ENCODE results near the gene PNPLA6. TPM values are rescaled to one million over a fixed set of nuclear protein-coding genes. Genes with fewer than 3 reads are reported as not detected.

Gene PNPLA6
- 100 to 1,000 TPM; 166 to 173 TPM for total RNA-seq

GRCh38 chr19:7535047-7535997, at the start of gene PNPLA6:
Gene PNPLA6, plus strand, starts transcription at chr19:7535717. Its CDS starts 72 bp downstream, at chr19:7535789.
- Mint-ChIP-seq H3K27me3 (ENCODE audit: low read depth) (no peaks in the 10 kb centered on the region), H3K4me1 (ENCODE audit: low read depth) (peaks cover 28% of the 10 kb centered on the region), H3K36me3 (ENCODE audit: low read depth) (peaks cover 29% of the 10 kb centered on the region), H3K9me3 (ENCODE audit: insufficient read depth) (no peaks in the 10 kb centered on the region), H3K4me3 (peak within 1 kb of the TSS; percentile 95), H3K27ac (peak within 1 kb of the TSS; percentile 90)
- ChIA-PET POLR2A (interaction anchor here (0.7 to 1.9 kb wide), 2 partner anchors 13 to 33 kb away, joined by 3 to 19 read pairs; partner anchors contain the start of gene MCOLN1), CTCF (interaction anchor here (0.7 to 1.3 kb wide), 6 partner anchors 9 to 334 kb away, joined by 3 to 9 read pairs (median 3); partner anchors contain the start of gene MCOLN1)
- ATAC-seq (peak; percentile 86), DNase-seq (peak; percentile 95)

- no peaks in the 10 kb centered on the region for H3K9me3 Mint-ChIP-seq (ENCODE audit: insufficient read depth)
- no peak for ATAC-seq
- peaks cover 16% of the 10 kb centered on the region for H3K4me1 Mint-ChIP-seq (ENCODE audit: low read depth)
- no peaks in the 10 kb centered on the region for H3K27me3 Mint-ChIP-seq (ENCODE audit: low read depth)
- no peak for DNase-seq
- H3K4me3 Mint-ChIP-seq, result no peak overlapping the region
- ChIA-PET CTCF (interaction anchor here (1.2 kb wide), 1 partner anchor 10 kb away, joined by 4 read pairs; a partner anchor contains a TSS), POLR2A (no interaction called here)
- H3K36me3 Mint-ChIP-seq (ENCODE audit: low read depth), result no peaks in the 10 kb centered on the region
- H3K27ac Mint-ChIP-seq, result no peak overlapping the region
Measured at GRCh38 chr19:7486923-7487322, 48.6 kb upstream of the PNPLA6 start.

- POLR2A ChIA-PET, result no interaction called here
- H3K9me3 Mint-ChIP-seq (ENCODE audit: insufficient read depth), result no peaks in the 10 kb centered on the region
- peak within 1 kb of the TSS; percentile 76 for H3K4me3 Mint-ChIP-seq
- ATAC-seq (peak; percentile 88), DNase-seq (peak; percentile 91)
- CTCF ChIA-PET, result no interaction called here
- peak within 1 kb of the TSS; percentile 82 for H3K27ac Mint-ChIP-seq
- H3K4me1 Mint-ChIP-seq (ENCODE audit: low read depth), result peaks cover 24% of the 10 kb centered on the region
- no peaks in the 10 kb centered on the region for H3K36me3 Mint-ChIP-seq (ENCODE audit: low read depth)
- H3K27me3 Mint-ChIP-seq (ENCODE audit: low read depth), result no peaks in the 10 kb centered on the region
Measured at GRCh38 chr19:7488736-7489353, 46.7 kb upstream of the PNPLA6 start, which contains the start of gene PEX11G. Gene PEX11G, minus strand, starts transcription at chr19:7489035. Its CDS starts 25 bp downstream, at chr19:7489010.

GRCh38 chr19:7489609-7490044, 45.9 kb upstream of the PNPLA6 start:
- no peaks in the 10 kb centered on the region for H3K36me3 Mint-ChIP-seq (ENCODE audit: low read depth)
- ChIA-PET POLR2A (no interaction called here), CTCF (interaction anchor here (0.6 kb wide), 1 partner anchor 160 kb away, joined by 4 read pairs; no protein-coding TSS in a partner anchor)
- ATAC-seq (no peak), DNase-seq (no peak)
- no peaks in the 10 kb centered on the region for H3K9me3 Mint-ChIP-seq (ENCODE audit: insufficient read depth)
- H3K27ac Mint-ChIP-seq, result no peak overlapping the region
- H3K4me3 Mint-ChIP-seq, result peak overlapping the region; percentile 76
- H3K27me3 Mint-ChIP-seq (ENCODE audit: low read depth), result no peaks in the 10 kb centered on the region
- peaks cover 24% of the 10 kb centered on the region for H3K4me1 Mint-ChIP-seq (ENCODE audit: low read depth)

- peak; percentile 24 for ATAC-seq
- Mint-ChIP-seq H3K36me3 (ENCODE audit: low read depth) (no peaks in the 10 kb centered on the region), H3K27ac (peak overlapping the region; percentile 68), H3K27me3 (ENCODE audit: low read depth) (peaks cover 2% of the 10 kb centered on the region), H3K4me3 (no peak overlapping the region), H3K4me1 (ENCODE audit: low read depth) (peaks cover 24% of the 10 kb centered on the region), H3K9me3 (ENCODE audit: insufficient read depth) (no peaks in the 10 kb centered on the region)
- peak; percentile 66 for DNase-seq
- CTCF ChIA-PET, result no interaction called here
- POLR2A ChIA-PET, result no interaction called here
Measured at GRCh38 chr19:7492142-7492541, 43.4 kb upstream of the PNPLA6 start.

- DNase-seq, result no peak
- POLR2A ChIA-PET, result no interaction called here
- Mint-ChIP-seq H3K4me1 (ENCODE audit: low read depth) (peaks cover 24% of the 10 kb centered on the region), H3K4me3 (no peak overlapping the region), H3K9me3 (ENCODE audit: insufficient read depth) (no peaks in the 10 kb centered on the region), H3K27me3 (ENCODE audit: low read depth) (peaks cover 2% of the 10 kb centered on the region), H3K27ac (peak overlapping the region; percentile 15), H3K36me3 (ENCODE audit: low read depth) (no peaks in the 10 kb centered on the region)
- ATAC-seq, result no peak
- CTCF ChIA-PET, result no interaction called here
Measured at GRCh38 chr19:7492558-7492957, 43.0 kb upstream of the PNPLA6 start.

- H3K9me3 Mint-ChIP-seq (ENCODE audit: insufficient read depth), result no peaks in the 10 kb centered on the region
- no peak overlapping the region for H3K4me3 Mint-ChIP-seq
- H3K27me3 Mint-ChIP-seq (ENCODE audit: low read depth), result peaks cover 7% of the 10 kb centered on the region
- no peak overlapping the region for H3K27ac Mint-ChIP-seq
- ChIA-PET CTCF (no interaction called here), POLR2A (interaction anchor here (0.8 kb wide), 1 partner anchor 27 kb away, joined by 3 read pairs; no protein-coding TSS in a partner anchor)
- no peak for ATAC-seq
- no peak for DNase-seq
- H3K4me1 Mint-ChIP-seq (ENCODE audit: low read depth), result peaks cover 16% of the 10 kb centered on the region
- H3K36me3 Mint-ChIP-seq (ENCODE audit: low read depth), result no peaks in the 10 kb centered on the region
Measured at GRCh38 chr19:7494416-7495098, 41.0 kb upstream of the PNPLA6 start.

- CTCF ChIA-PET, result interaction anchor here (0.8 to 1.3 kb wide), 9 partner anchors 8 to 1169 kb away, joined by 3 to 4 read pairs (median 4); partner anchors contain the start of genes MCOLN1, TRAPPC5 and ZNF358
- H3K36me3 Mint-ChIP-seq (ENCODE audit: low read depth), result no peaks in the 10 kb centered on the region
- POLR2A ChIA-PET, result interaction anchor here (0.6 to 0.7 kb wide), 2 partner anchors 25 to 432 kb away, joined by 3 to 5 read pairs; partner anchors contain the start of gene MCOLN1
Measured at GRCh38 chr19:7497292-7497691, 38.2 kb upstream of the PNPLA6 start.

GRCh38 chr19:7500811-7501450, 34.6 kb upstream of the PNPLA6 start:
- CTCF ChIA-PET, result no interaction called here

More at GRCh38 chr19:7497292-7497691, 38.2 kb upstream of the PNPLA6 start:
- peak; percentile 61 for ATAC-seq
- Mint-ChIP-seq H3K27me3 (ENCODE audit: low read depth) (peaks cover 27% of the 10 kb centered on the region), H3K4me1 (ENCODE audit: low read depth) (peaks cover 10% of the 10 kb centered on the region), H3K9me3 (ENCODE audit: insufficient read depth) (no peaks in the 10 kb centered on the region), H3K4me3 (no peak overlapping the region), H3K27ac (no peak overlapping the region)
- DNase-seq, result no peak

GRCh38 chr19:7502552-7502951, 33.0 kb upstream of the PNPLA6 start:
- no peaks in the 10 kb centered on the region for H3K9me3 Mint-ChIP-seq (ENCODE audit: insufficient read depth)
- H3K4me3 Mint-ChIP-seq, result no peak overlapping the region
- H3K27me3 Mint-ChIP-seq (ENCODE audit: low read depth), result peaks cover 40% of the 10 kb centered on the region
- H3K27ac Mint-ChIP-seq, result no peak overlapping the region
- peaks cover 3% of the 10 kb centered on the region for H3K4me1 Mint-ChIP-seq (ENCODE audit: low read depth)
- CTCF ChIA-PET, result no interaction called here
- DNase-seq (no peak), ATAC-seq (no peak)
- no peaks in the 10 kb centered on the region for H3K36me3 Mint-ChIP-seq (ENCODE audit: low read depth)
- POLR2A ChIA-PET, result no interaction called here

More at GRCh38 chr19:7500811-7501450, 34.6 kb upstream of the PNPLA6 start:
- H3K27me3 Mint-ChIP-seq (ENCODE audit: low read depth), result peaks cover 43% of the 10 kb centered on the region
- POLR2A ChIA-PET, result no interaction called here
- peak overlapping the region; percentile 36 for H3K4me3 Mint-ChIP-seq
- ATAC-seq (peak; percentile 31), DNase-seq (peak; percentile 65)
- no peaks in the 10 kb centered on the region for H3K36me3 Mint-ChIP-seq (ENCODE audit: low read depth)
- no peak overlapping the region for H3K27ac Mint-ChIP-seq
- no peaks in the 10 kb centered on the region for H3K9me3 Mint-ChIP-seq (ENCODE audit: insufficient read depth)
- H3K4me1 Mint-ChIP-seq (ENCODE audit: low read depth), result no peaks in the 10 kb centered on the region

GRCh38 chr19:7504684-7505083, 30.8 kb upstream of the PNPLA6 start:
- Mint-ChIP-seq H3K9me3 (ENCODE audit: insufficient read depth) (no peaks in the 10 kb centered on the region), H3K4me1 (ENCODE audit: low read depth) (peaks cover 3% of the 10 kb centered on the region), H3K27me3 (ENCODE audit: low read depth) (peaks cover 35% of the 10 kb centered on the region), H3K27ac (no peak overlapping the region), H3K4me3 (no peak overlapping the region), H3K36me3 (ENCODE audit: low read depth) (no peaks in the 10 kb centered on the region)
- DNase-seq (no peak), ATAC-seq (no peak)
- CTCF ChIA-PET, result interaction anchor here (1.0 kb wide), 1 partner anchor 7 kb away, joined by 3 read pairs; a partner anchor contains a TSS
- POLR2A ChIA-PET, result no interaction called here

Data from activated CD8-positive, alpha-beta T cell treated with anti-CD3 and anti-CD28 coated beads, Interleukin-2, amount 10 ng/mL, durations not matched to agents 7 days and 5 days (primary cell).